Colonic mucosa (tissue), 4 donors: Measurements from ENCODE around the gene AQP10. TPM values are rescaled to one million over a fixed set of nuclear protein-coding genes. Genes with fewer than 3 reads are reported as not detected.

Experiments used
- DNase-seq: peaks from one replicate; pipeline ENCODE4 v3.0.0-alpha.2; 2020
- H3K27ac ChIP-seq: fragments of 200-600 bp; one replicate; pipeline ENCODE4 v1.8.0; 2021
- H3K27me3 ChIP-seq: fragments of 200-600 bp; one replicate; pipeline ENCODE4 v1.8.0; 2021
- H3K36me3 ChIP-seq: fragments of 200-600 bp; one replicate; pipeline ENCODE4 v1.8.0; 2021
- H3K4me1 ChIP-seq: fragments of 200-600 bp; one replicate; pipeline ENCODE4 v1.8.0; 2021; ENCODE audit warnings: mild to moderate bottlenecking
- H3K4me3 ChIP-seq: fragments of 200-600 bp; one replicate; pipeline ENCODE4 v1.8.0; 2021
- H3K9ac ChIP-seq, 2 donors: one replicate each; pipeline ENCODE4 v1.7.0; 2013; ENCODE audit warnings: control low read depth in 2 of 2, low read depth in 2 of 2, low read length in 2 of 2
- H3K9me3 ChIP-seq: fragments of 200-600 bp; one replicate; pipeline ENCODE4 v1.8.0; 2021
- CTCF ChIP-seq: fragments of 200-600 bp; IDR thresholded peaks from one replicate; pipeline ENCODE4 v1.8.0; 2022; ENCODE audit warnings: antibody characterized with exemption, mild to moderate bottlenecking
- intact Hi-C: fragments of 100-400 bp; cut with DNase I; formaldehyde crosslinking; loops from one replicate; pipeline ENCODE4 v1.14.1; 2022
- total RNA-seq, 2 donors: library from RNA; stranded (reverse); fragmentation: NEBNext Ultra II Directional in 1 of 2; extraction: Animal tissue kit (Norgen Biotek cat#: 25700) in 1 of 2; gene quantifications; one replicate each; pipeline ENCODE4 v1.2.1, GENCODE V29; 2021
- donor health status: healthy.
- donor health status: DM: no; HTN: no; CAD: no.
- donor health status: DM: no; HTN: no; CAD: no.

AQP10 gene
- total RNA-seq, 2 donors from 2014 or later = 0.27 TPM; not detected in 1

DNA sequence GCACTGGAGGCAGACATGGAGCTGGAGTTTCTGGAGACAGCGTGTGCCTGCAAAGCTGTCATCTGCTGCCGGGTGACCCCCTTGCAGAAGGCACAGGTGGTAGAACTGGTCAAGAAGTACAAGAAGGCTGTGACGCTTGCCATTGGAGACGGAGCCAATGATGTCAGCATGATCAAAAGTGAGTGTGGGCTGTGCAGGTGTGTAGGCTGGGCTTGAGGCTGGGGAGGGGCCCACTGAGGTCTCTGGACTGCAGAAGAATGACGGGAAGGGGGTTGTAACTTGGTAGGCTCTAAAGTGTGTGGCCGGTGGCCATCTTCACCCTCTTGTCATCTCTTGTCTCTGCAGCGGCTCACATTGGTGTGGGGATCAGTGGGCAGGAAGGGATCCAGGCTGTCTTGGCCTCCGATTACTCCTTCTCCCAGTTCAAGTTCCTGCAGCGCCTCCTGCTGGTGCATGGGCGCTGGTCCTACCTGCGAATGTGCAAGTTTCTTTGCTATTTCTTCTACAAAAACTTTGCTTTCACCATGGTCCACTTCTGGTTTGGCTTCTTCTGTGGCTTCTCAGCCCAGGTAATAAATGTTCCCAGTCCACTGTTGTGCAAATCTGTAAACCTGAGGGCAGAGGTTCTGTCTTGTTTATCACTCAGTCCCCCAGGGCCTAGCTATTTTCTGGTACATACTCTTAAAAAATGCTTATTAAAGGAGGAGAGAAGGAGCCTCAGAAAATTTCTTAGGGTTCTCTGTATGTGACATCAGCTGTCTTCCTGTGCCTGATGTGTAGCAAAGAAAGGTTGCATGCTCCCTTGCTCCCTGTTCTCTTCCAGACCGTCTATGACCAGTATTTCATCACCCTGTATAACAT lies 24.3 kb downstream of the AQP10 start:
- Histone ChIP-seq H3K27me3 (no peaks in the 10 kb centered on the region), H3K4me3 (no peak overlapping the region), H3K4me1 (no peaks in the 10 kb centered on the region), H3K36me3 (no peaks in the 10 kb centered on the region), H3K9me3 (no peaks in the 10 kb centered on the region), H3K27ac (no peak overlapping the region), H3K9ac (no peak overlapping the region)
- peak; percentile 62 for DNase-seq
- peak; percentile 41 for TF ChIP-seq CTCF
- intact Hi-C loops = no loop called here

GRCh38 chr1:154346276-154346917 lies 25.5 kb downstream of the AQP10 start:
- H3K9me3 ChIP-seq = no peaks in the 10 kb centered on the region
- no peak for TF ChIP-seq CTCF
- no peaks in the 10 kb centered on the region for H3K36me3 ChIP-seq
- no peaks in the 10 kb centered on the region for H3K4me1 ChIP-seq
- DNase-seq = no peak
- intact Hi-C loops = no loop called here
- H3K4me3 ChIP-seq = no peak overlapping the region
- H3K9ac ChIP-seq = no peak overlapping the region
- no peak overlapping the region for H3K27ac ChIP-seq
- no peaks in the 10 kb centered on the region for H3K27me3 ChIP-seq

- H3K27ac ChIP-seq = no peak overlapping the region
- intact Hi-C loops = no loop called here
- no peak overlapping the region for H3K4me3 ChIP-seq
- no peaks in the 10 kb centered on the region for H3K27me3 ChIP-seq
- H3K4me1 ChIP-seq = peaks cover 8% of the 10 kb centered on the region
- H3K36me3 ChIP-seq = no peaks in the 10 kb centered on the region
- H3K9me3 ChIP-seq = no peaks in the 10 kb centered on the region
- no peak overlapping the region for H3K9ac ChIP-seq
- DNase-seq = no peak
- no peak for TF ChIP-seq CTCF
Observed at GRCh38 chr1:154347961-154348360, 27.1 kb downstream of the AQP10 start.

DNA sequence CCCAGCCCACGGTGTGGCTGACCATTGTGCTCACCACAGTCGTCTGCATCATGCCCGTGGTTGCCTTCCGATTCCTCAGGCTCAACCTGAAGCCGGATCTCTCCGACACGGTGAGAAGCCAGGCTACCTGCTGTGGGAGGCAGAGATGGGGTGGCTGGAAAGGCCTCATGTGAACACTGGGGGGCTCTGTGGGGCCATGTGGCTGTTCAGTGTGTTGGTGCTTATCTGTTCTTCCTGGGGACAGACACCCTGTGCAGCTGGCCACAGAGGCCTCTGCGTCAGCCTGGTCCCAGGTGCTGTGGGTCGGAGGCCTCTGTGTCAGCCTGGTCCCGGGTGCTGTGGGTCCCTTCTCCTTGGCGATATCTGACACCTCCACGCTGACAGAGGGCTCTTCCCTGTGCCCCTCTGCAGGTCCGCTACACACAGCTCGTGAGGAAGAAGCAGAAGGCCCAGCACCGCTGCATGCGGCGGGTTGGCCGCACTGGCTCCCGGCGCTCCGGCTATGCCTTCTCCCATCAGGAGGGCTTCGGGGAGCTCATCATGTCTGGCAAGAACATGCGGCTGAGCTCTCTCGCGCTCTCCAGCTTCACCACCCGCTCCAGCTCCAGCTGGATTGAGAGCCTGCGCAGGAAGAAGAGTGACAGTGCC lies 27.7 kb downstream of the AQP10 start:
- intact Hi-C loops = no loop called here
- Histone ChIP-seq H3K4me3 (no peak overlapping the region), H3K27ac (no peak overlapping the region), H3K27me3 (no peaks in the 10 kb centered on the region), H3K9me3 (no peaks in the 10 kb centered on the region), H3K36me3 (no peaks in the 10 kb centered on the region), H3K9ac (no peak overlapping the region), H3K4me1 (peaks cover 8% of the 10 kb centered on the region)
- no peak for DNase-seq
- TF ChIP-seq CTCF = no peak

DNA sequence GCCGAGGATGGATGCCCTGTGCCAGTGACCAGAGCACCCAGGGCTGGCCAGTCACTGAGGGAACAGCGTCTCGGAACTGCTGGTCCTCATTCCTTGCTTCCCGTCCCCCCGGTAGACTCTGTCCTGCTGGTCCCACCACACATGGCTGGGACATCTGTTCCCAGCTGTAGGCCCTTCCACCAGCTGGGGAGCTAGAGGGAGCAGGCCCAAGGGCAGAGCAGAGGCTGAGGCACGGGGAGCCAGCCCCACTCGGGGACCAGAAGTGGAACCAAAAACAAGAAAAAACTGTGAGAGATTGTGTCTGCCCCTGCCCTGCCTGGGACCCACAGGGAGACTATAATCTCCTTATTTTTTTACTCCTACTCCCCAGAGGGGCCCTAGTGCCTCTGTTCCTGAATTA lies 28.2 kb downstream of the AQP10 start:
- no peak for TF ChIP-seq CTCF
- no peak overlapping the region for H3K4me3 ChIP-seq
- H3K27ac ChIP-seq = no peak overlapping the region
- intact Hi-C loops = no loop called here
- no peak for DNase-seq
- no peaks in the 10 kb centered on the region for H3K27me3 ChIP-seq
- no peak overlapping the region for H3K9ac ChIP-seq
- no peaks in the 10 kb centered on the region for H3K36me3 ChIP-seq
- H3K9me3 ChIP-seq = no peaks in the 10 kb centered on the region
- H3K4me1 ChIP-seq = peaks cover 8% of the 10 kb centered on the region
